SK-N-SH treated with all-trans-retinoic acid at 6 μM for 48 hours (cell line): ENCODE results near the gene SF3B3.

Experiments
- ATAC-seq: fragments of 200-7000 bp; cut with Tn5 transposase; 3 replicates; pipeline ENCODE4 v1.9.1; 2020; ENCODE audit warnings: mild to moderate bottlenecking, moderate library complexity
- ARNTL ChIP-seq: fragments of 450-650 bp; formaldehyde crosslinking; IDR thresholded peaks from 2 replicates; pipeline ENCODE4 v1.5.0; 2020; ENCODE audit warnings: low read depth, mild to moderate bottlenecking, moderate library complexity, borderline replicate concordance
- BACH2 ChIP-seq: fragments of 250-450 bp; sonication (Bioruptor Pico); IDR thresholded peaks from 2 replicates; pipeline ENCODE4 v1.9.0; 2021; ENCODE audit warnings: mild to moderate bottlenecking, borderline replicate concordance
- CREB5 ChIP-seq: fragments of 250-450 bp; sonication (Bioruptor Pico); IDR thresholded peaks from 2 replicates; pipeline ENCODE4 v1.5.1; 2020; ENCODE audit warnings: low read depth, mild to moderate bottlenecking, moderate library complexity
- CSRNP3 ChIP-seq: fragments of 250-450 bp; sonication (Bioruptor Pico); IDR thresholded peaks from 2 replicates; pipeline ENCODE4 v1.5.1; 2021; ENCODE audit warnings: mild to moderate bottlenecking, moderate library complexity
- ESRRG ChIP-seq: fragments of 250-450 bp; sonication (Bioruptor Pico); IDR thresholded peaks from 2 replicates; pipeline ENCODE4 v1.6.1; 2021; ENCODE audit warnings: mild to moderate bottlenecking
- OSR1 ChIP-seq: fragments of 250-450 bp; sonication (Bioruptor Pico); IDR thresholded peaks from 2 replicates; pipeline ENCODE4 v1.8.0; 2022; ENCODE audit warnings: moderate library complexity, mild to moderate bottlenecking, inconsistent platforms
- POU6F1 ChIP-seq: fragments of 250-450 bp; sonication (Bioruptor Pico); IDR thresholded peaks from 2 replicates; pipeline ENCODE4 v1.8.0; 2021; ENCODE audit warnings: low read depth, mild to moderate bottlenecking, moderate library complexity, borderline replicate concordance
- PPARA ChIP-seq: fragments of 250-450 bp; sonication (Bioruptor Pico); IDR thresholded peaks from 2 replicates; pipeline ENCODE4 v1.5.0; 2020; ENCODE audit warnings: mild to moderate bottlenecking, borderline replicate concordance
- RARB ChIP-seq: fragments of 250-450 bp; sonication (Bioruptor Pico); IDR thresholded peaks from 2 replicates; pipeline ENCODE4 v1.8.0; 2021; ENCODE audit warnings: mild to moderate bottlenecking, moderate library complexity
- SNAI2 ChIP-seq: fragments of 250-450 bp; sonication (Bioruptor Pico); IDR thresholded peaks from 2 replicates; pipeline ENCODE4 v1.5.0; 2020; ENCODE audit warnings: mild to moderate bottlenecking, moderate library complexity
- TCF4 ChIP-seq: fragments of 250-450 bp; sonication (Bioruptor Pico); IDR thresholded peaks from 2 replicates; pipeline ENCODE4 v1.8.0; 2021; ENCODE audit warnings: mild to moderate bottlenecking, moderate library complexity, borderline replicate concordance
- TOX ChIP-seq: fragments of 250-450 bp; sonication (Bioruptor Pico); IDR thresholded peaks from 2 replicates; pipeline ENCODE4 v1.8.0; 2021; ENCODE audit warnings: mild to moderate bottlenecking, moderate library complexity, borderline replicate concordance
- TSHZ2 ChIP-seq: fragments of 250-450 bp; sonication (Bioruptor Pico); IDR thresholded peaks from 2 replicates; pipeline ENCODE4 v1.5.0; 2020; ENCODE audit warnings: mild to moderate bottlenecking, moderate library complexity
- ZC3H10 ChIP-seq: fragments of 250-450 bp; sonication (Bioruptor Pico); IDR thresholded peaks from 2 replicates; pipeline ENCODE4 v1.5.1; 2021; ENCODE audit warnings: mild to moderate bottlenecking, moderate library complexity
- ZFP3 ChIP-seq: fragments of 250-450 bp; sonication (Bioruptor Pico); IDR thresholded peaks from 2 replicates; pipeline ENCODE4 v1.5.0; 2020; ENCODE audit warnings: mild to moderate bottlenecking, moderate library complexity
- ZNF565 ChIP-seq: fragments of 450-650 bp; formaldehyde crosslinking; conservative IDR thresholded peaks from 2 replicates; pipeline ENCODE4 v1.5.0; 2020; ENCODE audit warnings: low read depth, mild to moderate bottlenecking, moderate library complexity
- ZNF70 ChIP-seq: fragments of 450-650 bp; formaldehyde crosslinking; IDR thresholded peaks from 2 replicates; pipeline ENCODE4 v1.5.0; 2020; ENCODE audit warnings: mild to moderate bottlenecking, moderate library complexity

Gene SF3B3

GRCh38 chr16:70478169-70478568, 45.4 kb upstream of the SF3B3 start:
- no peak for ATAC-seq
- TF ChIP-seq SNAI2 (CRISPR knock-in tag): no peak
- no peak for TF ChIP-seq ZNF70
- TF ChIP-seq TOX (CRISPR knock-in tag): no peak
- TF ChIP-seq, all 23 proteins: peak for 0

GRCh38 chr16:70478912-70479341, 44.7 kb upstream of the SF3B3 start:
- no peak for ATAC-seq
- no peak for TF ChIP-seq ZC3H10
- no peak for TF ChIP-seq POU6F1 (CRISPR knock-in tag)
- TF ChIP-seq SNAI2 (CRISPR knock-in tag): no peak
- no peak for TF ChIP-seq CREB5
- TF ChIP-seq RARB (CRISPR knock-in tag): no peak
- TF ChIP-seq ZNF70: no peak
- TF ChIP-seq TOX (CRISPR knock-in tag): no peak
- no peak for TF ChIP-seq ZNF565 (CRISPR knock-in tag)
- TF ChIP-seq PPARA (CRISPR knock-in tag): no peak
- no peak for TF ChIP-seq ZFP3 (CRISPR knock-in tag)
- TF ChIP-seq BACH2 (CRISPR knock-in tag): no peak
- no peak for TF ChIP-seq TCF4 (CRISPR knock-in tag)
- no peak for TF ChIP-seq TSHZ2
- TF ChIP-seq CSRNP3 (CRISPR knock-in tag): no peak
- TF ChIP-seq OSR1 (CRISPR knock-in tag): no peak
- TF ChIP-seq ESRRG (CRISPR knock-in tag): no peak
- TF ChIP-seq, all 23 proteins: peak for 0

GRCh38 chr16:70480127-70481105, 43.2 kb upstream of the SF3B3 start:
- ATAC-seq: no peak

More at GRCh38 chr16:70480127-70481105, 43.2 kb upstream of the SF3B3 start:
- no peak for TF ChIP-seq POU6F1 (CRISPR knock-in tag)
- no peak for TF ChIP-seq ARNTL (CRISPR knock-in tag)
- no peak for TF ChIP-seq ZFP3 (CRISPR knock-in tag)
